WTC11 (cell line): ENCODE measurements around the gene KRT28.
A peak's percentile ranks its signal among the peaks of the same experiment; 100 is the strongest.

Experiments
- TF ChIP-seq, protein P1 (sequence below): fragments of 200-600 bp; IDR thresholded peaks from 2 replicates; pipeline ENCODE4 v1.8.0; 2022; ENCODE audit warnings: antibody characterized with exemption
- TF ChIP-seq, protein P2 (sequence below): sonication (generic); formaldehyde crosslinking; IDR thresholded peaks from 2 replicates; pipeline ENCODE4 v1.8.0; 2023; ENCODE audit warnings: mild to moderate bottlenecking, missing genetic modification reagents

DNA sequence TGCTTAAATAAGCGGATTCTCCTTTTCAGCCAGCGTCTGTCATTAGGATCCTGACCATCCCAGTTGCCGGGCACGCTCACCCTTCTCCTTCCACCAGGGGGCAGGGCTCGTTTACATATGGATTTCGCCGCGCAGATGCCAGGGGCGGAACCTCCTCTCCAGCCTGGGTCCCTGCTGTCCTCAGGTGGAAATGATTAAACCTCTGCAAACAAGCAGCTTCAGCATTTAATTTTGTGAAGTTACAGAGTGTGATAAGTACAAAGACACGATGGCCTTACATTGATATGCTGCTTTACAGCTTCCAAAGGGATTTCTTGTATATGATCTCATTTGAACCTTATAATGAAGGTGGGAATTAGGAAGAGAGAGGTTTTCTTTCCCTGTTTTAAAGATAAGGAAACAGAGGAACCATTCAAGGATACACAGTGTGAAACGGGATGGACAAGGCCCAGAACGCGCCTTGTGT lies 3.9 kb upstream of the KRT28 start:
- TF ChIP-seq, protein P1, sequence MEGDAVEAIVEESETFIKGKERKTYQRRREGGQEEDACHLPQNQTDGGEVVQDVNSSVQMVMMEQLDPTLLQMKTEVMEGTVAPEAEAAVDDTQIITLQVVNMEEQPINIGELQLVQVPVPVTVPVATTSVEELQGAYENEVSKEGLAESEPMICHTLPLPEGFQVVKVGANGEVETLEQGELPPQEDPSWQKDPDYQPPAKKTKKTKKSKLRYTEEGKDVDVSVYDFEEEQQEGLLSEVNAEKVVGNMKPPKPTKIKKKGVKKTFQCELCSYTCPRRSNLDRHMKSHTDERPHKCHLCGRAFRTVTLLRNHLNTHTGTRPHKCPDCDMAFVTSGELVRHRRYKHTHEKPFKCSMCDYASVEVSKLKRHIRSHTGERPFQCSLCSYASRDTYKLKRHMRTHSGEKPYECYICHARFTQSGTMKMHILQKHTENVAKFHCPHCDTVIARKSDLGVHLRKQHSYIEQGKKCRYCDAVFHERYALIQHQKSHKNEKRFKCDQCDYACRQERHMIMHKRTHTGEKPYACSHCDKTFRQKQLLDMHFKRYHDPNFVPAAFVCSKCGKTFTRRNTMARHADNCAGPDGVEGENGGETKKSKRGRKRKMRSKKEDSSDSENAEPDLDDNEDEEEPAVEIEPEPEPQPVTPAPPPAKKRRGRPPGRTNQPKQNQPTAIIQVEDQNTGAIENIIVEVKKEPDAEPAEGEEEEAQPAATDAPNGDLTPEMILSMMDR: peak; percentile 78
- TF ChIP-seq, protein P2, sequence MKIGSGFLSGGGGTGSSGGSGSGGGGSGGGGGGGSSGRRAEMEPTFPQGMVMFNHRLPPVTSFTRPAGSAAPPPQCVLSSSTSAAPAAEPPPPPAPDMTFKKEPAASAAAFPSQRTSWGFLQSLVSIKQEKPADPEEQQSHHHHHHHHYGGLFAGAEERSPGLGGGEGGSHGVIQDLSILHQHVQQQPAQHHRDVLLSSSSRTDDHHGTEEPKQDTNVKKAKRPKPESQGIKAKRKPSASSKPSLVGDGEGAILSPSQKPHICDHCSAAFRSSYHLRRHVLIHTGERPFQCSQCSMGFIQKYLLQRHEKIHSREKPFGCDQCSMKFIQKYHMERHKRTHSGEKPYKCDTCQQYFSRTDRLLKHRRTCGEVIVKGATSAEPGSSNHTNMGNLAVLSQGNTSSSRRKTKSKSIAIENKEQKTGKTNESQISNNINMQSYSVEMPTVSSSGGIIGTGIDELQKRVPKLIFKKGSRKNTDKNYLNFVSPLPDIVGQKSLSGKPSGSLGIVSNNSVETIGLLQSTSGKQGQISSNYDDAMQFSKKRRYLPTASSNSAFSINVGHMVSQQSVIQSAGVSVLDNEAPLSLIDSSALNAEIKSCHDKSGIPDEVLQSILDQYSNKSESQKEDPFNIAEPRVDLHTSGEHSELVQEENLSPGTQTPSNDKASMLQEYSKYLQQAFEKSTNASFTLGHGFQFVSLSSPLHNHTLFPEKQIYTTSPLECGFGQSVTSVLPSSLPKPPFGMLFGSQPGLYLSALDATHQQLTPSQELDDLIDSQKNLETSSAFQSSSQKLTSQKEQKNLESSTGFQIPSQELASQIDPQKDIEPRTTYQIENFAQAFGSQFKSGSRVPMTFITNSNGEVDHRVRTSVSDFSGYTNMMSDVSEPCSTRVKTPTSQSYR (CRISPR knock-in tag): no peak
